ENCODE results near the gene LRRC27.
A peak's percentile ranks its signal among the peaks of the same experiment; 100 is the strongest.

Gene LRRC27

DNA sequence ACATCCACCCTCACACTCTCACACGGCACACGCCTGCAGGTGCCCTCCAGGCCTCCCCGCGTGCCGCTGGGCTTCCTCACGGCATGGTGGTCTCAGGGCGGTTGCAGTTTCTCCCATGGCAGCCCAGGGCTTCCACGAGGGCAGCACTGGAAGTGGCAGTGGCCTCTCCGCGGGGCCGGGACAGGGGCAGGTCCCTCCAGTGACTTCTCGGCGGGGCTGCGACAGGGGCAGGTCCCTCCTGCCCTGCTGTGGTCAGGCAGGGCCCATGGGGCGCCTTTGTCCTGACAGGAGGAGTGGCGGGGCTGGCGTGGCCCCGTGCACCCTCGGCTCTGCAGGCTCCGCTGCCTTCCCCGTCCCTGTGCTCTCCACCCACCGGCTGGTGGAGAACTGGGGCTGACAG is 84.0 kb downstream of the LRRC27 start:
- no peak for TF ChIP-seq ZBTB7A (IDR thresholded peaks at IDR 0.05; ENCODE audit: low read depth)

- TF ChIP-seq MAX (IDR thresholded peaks at IDR 0.05) (no peak), YY1 (IDR thresholded peaks at IDR 0.05; ENCODE audit: low read depth) (no peak), TCF12 (IDR thresholded peaks at IDR 0.05; ENCODE audit: low read depth) (no peak), CEBPB (IDR thresholded peaks at IDR 0.05) (no peak), RAD21 (IDR thresholded peaks at IDR 0.05; ENCODE audit: low read depth) (no peak), USF1 (IDR thresholded peaks at IDR 0.05) (no peak), EGR1 (IDR thresholded peaks at IDR 0.05) (no peak), ZBTB7A (IDR thresholded peaks at IDR 0.05; ENCODE audit: low read depth) (no peak), NFIC (IDR thresholded peaks at IDR 0.05) (no peak)
- TF ChIP-seq, protein P1, sequence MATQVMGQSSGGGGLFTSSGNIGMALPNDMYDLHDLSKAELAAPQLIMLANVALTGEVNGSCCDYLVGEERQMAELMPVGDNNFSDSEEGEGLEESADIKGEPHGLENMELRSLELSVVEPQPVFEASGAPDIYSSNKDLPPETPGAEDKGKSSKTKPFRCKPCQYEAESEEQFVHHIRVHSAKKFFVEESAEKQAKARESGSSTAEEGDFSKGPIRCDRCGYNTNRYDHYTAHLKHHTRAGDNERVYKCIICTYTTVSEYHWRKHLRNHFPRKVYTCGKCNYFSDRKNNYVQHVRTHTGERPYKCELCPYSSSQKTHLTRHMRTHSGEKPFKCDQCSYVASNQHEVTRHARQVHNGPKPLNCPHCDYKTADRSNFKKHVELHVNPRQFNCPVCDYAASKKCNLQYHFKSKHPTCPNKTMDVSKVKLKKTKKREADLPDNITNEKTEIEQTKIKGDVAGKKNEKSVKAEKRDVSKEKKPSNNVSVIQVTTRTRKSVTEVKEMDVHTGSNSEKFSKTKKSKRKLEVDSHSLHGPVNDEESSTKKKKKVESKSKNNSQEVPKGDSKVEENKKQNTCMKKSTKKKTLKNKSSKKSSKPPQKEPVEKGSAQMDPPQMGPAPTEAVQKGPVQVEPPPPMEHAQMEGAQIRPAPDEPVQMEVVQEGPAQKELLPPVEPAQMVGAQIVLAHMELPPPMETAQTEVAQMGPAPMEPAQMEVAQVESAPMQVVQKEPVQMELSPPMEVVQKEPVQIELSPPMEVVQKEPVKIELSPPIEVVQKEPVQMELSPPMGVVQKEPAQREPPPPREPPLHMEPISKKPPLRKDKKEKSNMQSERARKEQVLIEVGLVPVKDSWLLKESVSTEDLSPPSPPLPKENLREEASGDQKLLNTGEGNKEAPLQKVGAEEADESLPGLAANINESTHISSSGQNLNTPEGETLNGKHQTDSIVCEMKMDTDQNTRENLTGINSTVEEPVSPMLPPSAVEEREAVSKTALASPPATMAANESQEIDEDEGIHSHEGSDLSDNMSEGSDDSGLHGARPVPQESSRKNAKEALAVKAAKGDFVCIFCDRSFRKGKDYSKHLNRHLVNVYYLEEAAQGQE (IDR thresholded peaks at IDR 0.05; ENCODE audit: low read depth), result no peak
Observed at GRCh38 chr10:132416566-132417256, 84.7 kb downstream of the LRRC27 start.

DNA sequence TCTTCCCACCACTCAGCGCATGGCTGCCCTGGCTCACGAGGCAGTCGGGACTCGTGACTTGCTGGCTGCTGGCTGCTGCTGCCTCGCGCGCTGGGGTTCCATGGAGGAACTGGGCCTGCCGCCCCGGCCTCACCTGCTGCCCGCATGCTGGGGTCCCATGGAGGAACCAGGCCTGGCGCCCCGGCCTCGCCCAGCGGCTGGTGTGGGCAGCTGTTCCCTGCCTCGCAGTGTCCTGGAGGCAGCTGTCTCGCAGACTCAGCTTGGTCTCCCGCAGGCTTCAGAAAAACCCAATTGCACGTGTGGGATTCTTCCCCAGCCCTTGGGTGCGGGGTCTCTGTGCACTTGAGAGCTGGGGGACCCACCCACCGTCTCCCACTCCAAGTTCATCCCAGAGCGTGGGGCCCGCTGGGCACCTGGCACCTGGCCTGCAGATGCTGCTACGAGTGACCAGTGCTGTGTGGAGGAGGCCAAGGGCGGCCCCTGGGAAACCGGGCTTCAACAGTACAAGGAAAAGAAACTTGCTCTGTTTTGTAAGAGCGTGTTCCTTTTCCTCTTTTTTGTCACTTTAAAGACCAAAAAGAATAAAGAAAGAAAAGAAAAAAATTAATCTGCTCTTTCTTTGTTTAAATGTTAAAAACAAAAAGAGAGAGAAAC is 85.4 kb downstream of the LRRC27 start:
- TF ChIP-seq FOXM1 (IDR thresholded peaks at IDR 0.05; ENCODE audit: borderline replicate concordance, low read depth), result no peak
- 0 out of 2 replicates have a peak, but pooled peaks have one; percentile 15 for TF ChIP-seq MAX (IDR thresholded peaks at IDR 0.05)
- TF ChIP-seq CEBPB (IDR thresholded peaks at IDR 0.05), result no peak
- TF ChIP-seq ZBTB7A (IDR thresholded peaks at IDR 0.05; ENCODE audit: low read depth), result no peak
- TF ChIP-seq RAD21 (IDR thresholded peaks at IDR 0.05; ENCODE audit: low read depth), result no peak

DNA sequence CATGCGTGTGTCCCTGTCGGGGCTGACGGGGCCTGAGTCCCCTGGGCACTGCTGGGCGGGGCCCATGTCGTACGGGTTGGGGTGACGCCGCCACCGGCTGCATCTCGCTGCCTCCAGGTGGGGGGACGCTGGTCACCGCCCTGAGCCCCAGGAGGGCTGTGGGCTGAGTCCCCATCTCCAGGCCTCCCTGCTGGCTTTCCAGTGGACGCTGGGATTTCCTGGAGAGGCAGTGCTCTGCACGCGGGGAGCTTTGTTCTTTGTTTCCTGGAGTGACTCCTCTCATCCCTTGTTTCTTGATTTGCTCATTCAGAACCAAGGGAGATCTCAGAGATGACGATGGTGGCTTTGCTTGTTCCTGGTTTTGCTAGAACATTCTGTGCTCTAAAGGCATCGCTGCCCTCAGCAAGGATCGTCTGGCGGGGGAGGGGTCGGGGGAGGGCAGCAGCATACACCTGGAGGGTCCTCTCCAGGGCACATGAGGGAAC is 86.0 kb downstream of the LRRC27 start:
- no peak for TF ChIP-seq TAF1 (IDR thresholded peaks at IDR 0.05; ENCODE audit: low read depth)
- no peak for TF ChIP-seq USF1 (IDR thresholded peaks at IDR 0.05)
- TF ChIP-seq, protein P1 (IDR thresholded peaks at IDR 0.05; ENCODE audit: low read depth), result no peak
- TF ChIP-seq RAD21 (IDR thresholded peaks at IDR 0.05; ENCODE audit: low read depth), result no peak
- no peak for TF ChIP-seq YY1 (IDR thresholded peaks at IDR 0.05; ENCODE audit: low read depth)
- TF ChIP-seq MAX (IDR thresholded peaks at IDR 0.05), result peak; percentile 34; the same call in 1 of the 2 replicates
- TF ChIP-seq ZBTB7A (IDR thresholded peaks at IDR 0.05; ENCODE audit: low read depth), result peak; percentile 24; the same call in 1 of the 2 replicates
- no peak for TF ChIP-seq TEAD4 (IDR thresholded peaks at IDR 0.05)
- no peak for TF ChIP-seq CREB1 (IDR thresholded peaks at IDR 0.05; ENCODE audit: low read depth)
- TF ChIP-seq EP300 (IDR thresholded peaks at IDR 0.05; ENCODE audit: borderline replicate concordance), result peak; percentile 42; the same call in 1 of the 2 replicates
- TF ChIP-seq FOXM1 (IDR thresholded peaks at IDR 0.05; ENCODE audit: borderline replicate concordance, low read depth), result no peak
- peak; percentile 60; the same call in 1 of the 2 replicates for TF ChIP-seq TCF12 (IDR thresholded peaks at IDR 0.05; ENCODE audit: low read depth)
- TF ChIP-seq NFIC (IDR thresholded peaks at IDR 0.05), result no peak
- no peak for TF ChIP-seq EGR1 (IDR thresholded peaks at IDR 0.05)
- TF ChIP-seq CEBPB (IDR thresholded peaks at IDR 0.05), result no peak

GRCh38 chr10:132418527-132419416 is 86.8 kb downstream of the LRRC27 start:
- TF ChIP-seq YY1 (IDR thresholded peaks at IDR 0.05; ENCODE audit: low read depth) (no peak), FOXM1 (IDR thresholded peaks at IDR 0.05; ENCODE audit: borderline replicate concordance, low read depth) (no peak; the same call in 1 of the 2 replicates), CREB1 (IDR thresholded peaks at IDR 0.05; ENCODE audit: low read depth) (no peak), ZBTB7A (IDR thresholded peaks at IDR 0.05; ENCODE audit: low read depth) (peak; percentile 92), MAX (IDR thresholded peaks at IDR 0.05) (peak; percentile 69), EGR1 (IDR thresholded peaks at IDR 0.05) (no peak), USF1 (IDR thresholded peaks at IDR 0.05) (peak; percentile 82), RAD21 (IDR thresholded peaks at IDR 0.05; ENCODE audit: low read depth) (peak; percentile 31; the same call in 1 of the 2 replicates), TAF1 (IDR thresholded peaks at IDR 0.05; ENCODE audit: low read depth) (peak; percentile 29; the same call in 1 of the 2 replicates), NFIC (IDR thresholded peaks at IDR 0.05) (no peak; the same call in 1 of the 2 replicates), CEBPB (IDR thresholded peaks at IDR 0.05) (no peak), TCF12 (IDR thresholded peaks at IDR 0.05; ENCODE audit: low read depth) (peak; percentile 89), EP300 (IDR thresholded peaks at IDR 0.05; ENCODE audit: borderline replicate concordance) (peak; percentile 71), TEAD4 (IDR thresholded peaks at IDR 0.05) (peak; percentile 65; the same call in 1 of the 2 replicates)
- TF ChIP-seq, protein P1 (IDR thresholded peaks at IDR 0.05; ENCODE audit: low read depth), result no peak
